Spleen (tissue), 3 donors: ENCODE measurements around the gene LYVE1.

Experiments used
- POLR2A ChIP-seq, 3 donors: fragments of 450-650 bp; IDR thresholded peaks; one replicate each; pipeline ENCODE4 v1.5.1; 2017; ENCODE audit warnings: antibody characterized with exemption in 3 of 3, mild to moderate bottlenecking in 1 of 3
- POLR2AphosphoS5 ChIP-seq, 3 donors: sonication (generic); formaldehyde crosslinking; IDR thresholded peaks; one replicate each; pipeline ENCODE4 v1.5.1; 2017; ENCODE audit warnings: antibody characterized with exemption in 3 of 3

DNA sequence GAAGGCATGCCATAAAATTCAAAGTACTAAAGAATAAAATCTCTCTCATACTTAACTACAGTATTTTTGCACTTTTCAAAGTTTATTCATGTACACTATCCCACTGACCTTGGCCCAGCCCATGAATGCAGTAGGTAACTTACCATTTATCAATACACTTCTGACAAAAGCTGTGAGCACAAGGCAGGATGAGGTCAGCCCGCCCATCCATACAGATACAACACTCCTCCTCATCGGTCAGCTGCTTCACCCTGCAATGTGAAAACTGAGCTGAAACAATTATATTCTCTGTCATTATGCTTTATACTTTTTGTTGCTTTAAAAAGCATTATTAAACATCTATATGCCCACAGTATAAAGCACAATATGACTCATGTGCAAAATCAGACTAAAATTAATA, 49.6 kb downstream of the LYVE1 start:
- TF ChIP-seq POLR2A (IDR thresholded peaks at IDR 0.05) (no peak), POLR2AphosphoS5 (IDR thresholded peaks at IDR 0.05) (no peak)
